ENCODE measurements around the gene DTX4.

The DTX4 gene

GRCh38 chr11:59173080-59173963 lies 1.4 kb downstream of the DTX4 start:
- Histone ChIP-seq H3K36me3 (ENCODE audit: control insufficient read depth in 2 of 2, insufficient read depth in 2 of 2, low read length in 2 of 2) (no peaks in the 10 kb centered on the region), H3K9ac (ENCODE audit: low read length in 2 of 2) (peak overlapping the region; percentile 50 to 66), H3K27me3 (ENCODE audit: control insufficient read depth in 1 of 2, insufficient read depth in 2 of 2, low read length in 2 of 2) (peaks cover 0 to 4% of the 10 kb centered on the region in 2 donors), H3K4me3 (ENCODE audit: low read length in 2 of 2) (peak overlapping the region; percentile 87 to 89), H3K27ac (ENCODE audit: low read length) (no peak overlapping the region), H3K4me1 (ENCODE audit: control insufficient read depth, insufficient read depth, low read length) (peaks cover 22% of the 10 kb centered on the region), H3K9me3 (ENCODE audit: control insufficient read depth in 2 of 2, low read length in 2 of 2) (no peaks in the 10 kb centered on the region)

GRCh38 chr11:59173964-59174663 lies 2.2 kb downstream of the DTX4 start:
- peaks cover 26% of the 10 kb centered on the region for H3K4me1 ChIP-seq (ENCODE audit: control insufficient read depth, insufficient read depth, low read length)

GRCh38 chr11:59174664-59175033 lies 2.7 kb downstream of the DTX4 start:
- Histone ChIP-seq H3K9me3 (ENCODE audit: control insufficient read depth in 2 of 2, low read length in 2 of 2) (no peaks in the 10 kb centered on the region), H3K4me1 (ENCODE audit: control insufficient read depth, insufficient read depth, low read length) (peaks cover 26% of the 10 kb centered on the region), H3K36me3 (ENCODE audit: control insufficient read depth in 2 of 2, insufficient read depth in 2 of 2, low read length in 2 of 2) (no peaks in the 10 kb centered on the region), H3K27me3 (ENCODE audit: control insufficient read depth in 1 of 2, insufficient read depth in 2 of 2, low read length in 2 of 2) (peaks cover 0 to 4% of the 10 kb centered on the region in 2 donors), H3K4me3 (ENCODE audit: low read length in 2 of 2) (no peak overlapping the region), H3K27ac (ENCODE audit: low read length) (no peak overlapping the region), H3K9ac (ENCODE audit: low read length in 2 of 2) (no peak overlapping the region)

More at GRCh38 chr11:59173964-59174663, 2.2 kb downstream of the DTX4 start:
- Histone ChIP-seq H3K4me3 (ENCODE audit: low read length in 2 of 2) (peak overlapping the region; percentile 40 to 89), H3K27ac (ENCODE audit: low read length) (no peak overlapping the region), H3K36me3 (ENCODE audit: control insufficient read depth in 2 of 2, insufficient read depth in 2 of 2, low read length in 2 of 2) (no peaks in the 10 kb centered on the region), H3K9me3 (ENCODE audit: control insufficient read depth in 2 of 2, low read length in 2 of 2) (no peaks in the 10 kb centered on the region), H3K27me3 (ENCODE audit: control insufficient read depth in 1 of 2, insufficient read depth in 2 of 2, low read length in 2 of 2) (peaks cover 0 to 4% of the 10 kb centered on the region in 2 donors), H3K9ac (ENCODE audit: low read length in 2 of 2) (peak overlapping the region in 1 of 2 donors; percentile 50)

- Histone ChIP-seq H3K27me3 (ENCODE audit: control insufficient read depth in 1 of 2, insufficient read depth in 2 of 2, low read length in 2 of 2) (peaks cover 0 to 4% of the 10 kb centered on the region in 2 donors), H3K36me3 (ENCODE audit: control insufficient read depth in 2 of 2, insufficient read depth in 2 of 2, low read length in 2 of 2) (no peaks in the 10 kb centered on the region), H3K4me1 (ENCODE audit: control insufficient read depth, insufficient read depth, low read length) (peaks cover 26% of the 10 kb centered on the region), H3K9me3 (ENCODE audit: control insufficient read depth in 2 of 2, low read length in 2 of 2) (no peaks in the 10 kb centered on the region), H3K4me3 (ENCODE audit: low read length in 2 of 2) (no peak overlapping the region), H3K27ac (ENCODE audit: low read length) (no peak overlapping the region), H3K9ac (ENCODE audit: low read length in 2 of 2) (no peak overlapping the region)
Observed at GRCh38 chr11:59175091-59175501, 3.2 kb downstream of the DTX4 start.

GRCh38 chr11:59176330-59176729 lies 4.4 kb downstream of the DTX4 start:
- H3K4me1 ChIP-seq (ENCODE audit: control insufficient read depth, insufficient read depth, low read length), result peaks cover 26% of the 10 kb centered on the region
- no peak overlapping the region for H3K9ac ChIP-seq (ENCODE audit: low read length in 2 of 2)
- H3K27ac ChIP-seq (ENCODE audit: low read length), result no peak overlapping the region
- no peaks in the 10 kb centered on the region for H3K9me3 ChIP-seq (ENCODE audit: control insufficient read depth in 2 of 2, low read length in 2 of 2)
- H3K27me3 ChIP-seq (ENCODE audit: control insufficient read depth in 1 of 2, insufficient read depth in 2 of 2, low read length in 2 of 2), result peaks cover 0 to 4% of the 10 kb centered on the region in 2 donors
- H3K4me3 ChIP-seq (ENCODE audit: low read length in 2 of 2), result no peak overlapping the region
- H3K36me3 ChIP-seq (ENCODE audit: control insufficient read depth in 2 of 2, insufficient read depth in 2 of 2, low read length in 2 of 2), result no peaks in the 10 kb centered on the region

- Histone ChIP-seq H3K4me3 (ENCODE audit: low read length in 2 of 2) (no peak overlapping the region), H3K9me3 (ENCODE audit: control insufficient read depth in 2 of 2, low read length in 2 of 2) (no peaks in the 10 kb centered on the region), H3K4me1 (ENCODE audit: control insufficient read depth, insufficient read depth, low read length) (peaks cover 11% of the 10 kb centered on the region), H3K27me3 (ENCODE audit: control insufficient read depth in 1 of 2, insufficient read depth in 2 of 2, low read length in 2 of 2) (no peaks in the 10 kb centered on the region), H3K27ac (ENCODE audit: low read length) (no peak overlapping the region), H3K9ac (ENCODE audit: low read length in 2 of 2) (no peak overlapping the region), H3K36me3 (ENCODE audit: control insufficient read depth in 2 of 2, insufficient read depth in 2 of 2, low read length in 2 of 2) (peaks cover 2 to 4% of the 10 kb centered on the region in 2 donors)
Observed at GRCh38 chr11:59178402-59178801, 6.5 kb downstream of the DTX4 start.

GRCh38 chr11:59179121-59179520 lies 7.2 kb downstream of the DTX4 start:
- no peak overlapping the region for H3K9ac ChIP-seq (ENCODE audit: low read length in 2 of 2)
- H3K9me3 ChIP-seq (ENCODE audit: control insufficient read depth in 2 of 2, low read length in 2 of 2), result no peaks in the 10 kb centered on the region
- peaks cover 16% of the 10 kb centered on the region for H3K4me1 ChIP-seq (ENCODE audit: control insufficient read depth, insufficient read depth, low read length)
- H3K36me3 ChIP-seq (ENCODE audit: control insufficient read depth in 2 of 2, insufficient read depth in 2 of 2, low read length in 2 of 2), result peaks cover 2 to 4% of the 10 kb centered on the region in 2 donors
- H3K27me3 ChIP-seq (ENCODE audit: control insufficient read depth in 1 of 2, insufficient read depth in 2 of 2, low read length in 2 of 2), result no peaks in the 10 kb centered on the region
- H3K27ac ChIP-seq (ENCODE audit: low read length), result no peak overlapping the region
- H3K4me3 ChIP-seq (ENCODE audit: low read length in 2 of 2), result no peak overlapping the region

- Histone ChIP-seq H3K4me1 (ENCODE audit: control insufficient read depth, insufficient read depth, low read length) (peaks cover 20% of the 10 kb centered on the region), H3K4me3 (ENCODE audit: low read length in 2 of 2) (no peak overlapping the region), H3K9me3 (ENCODE audit: control insufficient read depth in 2 of 2, low read length in 2 of 2) (no peaks in the 10 kb centered on the region), H3K36me3 (ENCODE audit: control insufficient read depth in 2 of 2, insufficient read depth in 2 of 2, low read length in 2 of 2) (peaks cover 2 to 4% of the 10 kb centered on the region in 2 donors), H3K27ac (ENCODE audit: low read length) (no peak overlapping the region), H3K27me3 (ENCODE audit: control insufficient read depth in 1 of 2, insufficient read depth in 2 of 2, low read length in 2 of 2) (no peaks in the 10 kb centered on the region), H3K9ac (ENCODE audit: low read length in 2 of 2) (no peak overlapping the region)
Observed at GRCh38 chr11:59180168-59180776, 8.3 kb downstream of the DTX4 start.

- Histone ChIP-seq H3K9me3 (ENCODE audit: control insufficient read depth in 2 of 2, low read length in 2 of 2) (no peaks in the 10 kb centered on the region), H3K27ac (ENCODE audit: low read length) (no peak overlapping the region), H3K4me1 (ENCODE audit: control insufficient read depth, insufficient read depth, low read length) (peaks cover 20% of the 10 kb centered on the region), H3K27me3 (ENCODE audit: control insufficient read depth in 1 of 2, insufficient read depth in 2 of 2, low read length in 2 of 2) (no peaks in the 10 kb centered on the region), H3K4me3 (ENCODE audit: low read length in 2 of 2) (no peak overlapping the region), H3K9ac (ENCODE audit: low read length in 2 of 2) (no peak overlapping the region), H3K36me3 (ENCODE audit: control insufficient read depth in 2 of 2, insufficient read depth in 2 of 2, low read length in 2 of 2) (peaks cover 2 to 4% of the 10 kb centered on the region in 2 donors)
Observed at GRCh38 chr11:59180907-59181306, 9.0 kb downstream of the DTX4 start.

GRCh38 chr11:59181746-59182456 lies 10.0 kb downstream of the DTX4 start:
- H3K9me3 ChIP-seq (ENCODE audit: control insufficient read depth in 2 of 2, low read length in 2 of 2), result no peaks in the 10 kb centered on the region
- H3K36me3 ChIP-seq (ENCODE audit: control insufficient read depth in 2 of 2, insufficient read depth in 2 of 2, low read length in 2 of 2), result peaks cover 2 to 4% of the 10 kb centered on the region in 2 donors
- H3K27me3 ChIP-seq (ENCODE audit: control insufficient read depth in 1 of 2, insufficient read depth in 2 of 2, low read length in 2 of 2), result peaks cover 0 to 1% of the 10 kb centered on the region in 2 donors
- H3K4me1 ChIP-seq (ENCODE audit: control insufficient read depth, insufficient read depth, low read length), result peaks cover 28% of the 10 kb centered on the region
- no peak overlapping the region for H3K27ac ChIP-seq (ENCODE audit: low read length)
- H3K9ac ChIP-seq (ENCODE audit: low read length in 2 of 2), result no peak overlapping the region
- H3K4me3 ChIP-seq (ENCODE audit: low read length in 2 of 2), result no peak overlapping the region

All from stomach smooth muscle (tissue), 2 donors.